IPS-18a (cell line): ENCODE results near the gene KRT32.

Experiments used
- H3K27ac ChIP-seq: one replicate; pipeline ENCODE4 v1.5.1; 2013; ENCODE audit warnings: low read length
- H3K27me3 ChIP-seq: one replicate; pipeline ENCODE4 v1.6.1; 2013; ENCODE audit warnings: mild to moderate bottlenecking, low read length; ENCODE audit not compliant: control insufficient read depth, insufficient read depth
- H3K36me3 ChIP-seq: one replicate; pipeline ENCODE4 v1.6.1; 2013; ENCODE audit warnings: low read depth, low read length; ENCODE audit not compliant: control insufficient read depth
- H3K4me1 ChIP-seq: one replicate; pipeline ENCODE4 v1.6.1; 2013; ENCODE audit warnings: low read depth, low read length; ENCODE audit not compliant: control insufficient read depth
- H3K4me3 ChIP-seq: one replicate; pipeline ENCODE4 v1.5.1; 2013; ENCODE audit warnings: low read length
- H3K9ac ChIP-seq: one replicate; pipeline ENCODE4 v1.6.1; 2013; ENCODE audit warnings: mild to moderate bottlenecking, low read length, moderate library complexity
- H3K9me3 ChIP-seq: one replicate; pipeline ENCODE4 v1.6.1; 2013; ENCODE audit warnings: low read depth, low read length; ENCODE audit not compliant: control insufficient read depth

KRT32 gene

GRCh38 chr17:41466988-41467387, at the start of gene KRT32:
KRT32 (minus strand) TSS chr17:41467386; CDS start chr17:41467325, 61 bp downstream.
- H3K36me3 ChIP-seq: no peaks in the 10 kb centered on the region
- H3K4me3 ChIP-seq: no peak within 1 kb of the TSS
- H3K4me1 ChIP-seq: no peaks in the 10 kb centered on the region
- no peaks in the 10 kb centered on the region for H3K9me3 ChIP-seq
- no peak within 1 kb of the TSS for H3K27ac ChIP-seq
- no peaks in the 10 kb centered on the region for H3K27me3 ChIP-seq
- no peak within 1 kb of the TSS for H3K9ac ChIP-seq

- Histone ChIP-seq H3K4me3 (no peak overlapping the region), H3K4me1 (no peaks in the 10 kb centered on the region), H3K27ac (no peak overlapping the region), H3K27me3 (no peaks in the 10 kb centered on the region), H3K36me3 (no peaks in the 10 kb centered on the region), H3K9me3 (no peaks in the 10 kb centered on the region), H3K9ac (no peak overlapping the region)
Measured at GRCh38 chr17:41516830-41517283, 49.7 kb upstream of the KRT32 start.

GRCh38 chr17:41516147-41516829, 49.1 kb upstream of the KRT32 start:
- Histone ChIP-seq H3K4me1 (no peaks in the 10 kb centered on the region), H3K36me3 (no peaks in the 10 kb centered on the region), H3K9ac (no peak overlapping the region), H3K27ac (no peak overlapping the region), H3K9me3 (no peaks in the 10 kb centered on the region), H3K27me3 (no peaks in the 10 kb centered on the region), H3K4me3 (no peak overlapping the region)

- Histone ChIP-seq H3K9ac (no peak overlapping the region), H3K27me3 (no peaks in the 10 kb centered on the region), H3K4me1 (peaks cover 12% of the 10 kb centered on the region), H3K4me3 (no peak overlapping the region), H3K27ac (no peak overlapping the region), H3K9me3 (no peaks in the 10 kb centered on the region), H3K36me3 (no peaks in the 10 kb centered on the region)
Measured at GRCh38 chr17:41513168-41513547, 46.0 kb upstream of the KRT32 start.

- Histone ChIP-seq H3K9ac (no peak overlapping the region), H3K27me3 (no peaks in the 10 kb centered on the region), H3K36me3 (no peaks in the 10 kb centered on the region), H3K4me3 (no peak overlapping the region), H3K27ac (no peak overlapping the region), H3K9me3 (no peaks in the 10 kb centered on the region), H3K4me1 (peaks cover 12% of the 10 kb centered on the region)
Measured at GRCh38 chr17:41512546-41513167, 45.5 kb upstream of the KRT32 start.

GRCh38 chr17:41511716-41512115, 44.5 kb upstream of the KRT32 start:
- no peaks in the 10 kb centered on the region for H3K27me3 ChIP-seq
- no peak overlapping the region for H3K9ac ChIP-seq
- H3K4me3 ChIP-seq: no peak overlapping the region
- peaks cover 12% of the 10 kb centered on the region for H3K4me1 ChIP-seq
- H3K36me3 ChIP-seq: no peaks in the 10 kb centered on the region
- no peak overlapping the region for H3K27ac ChIP-seq
- H3K9me3 ChIP-seq: no peaks in the 10 kb centered on the region

- no peaks in the 10 kb centered on the region for H3K9me3 ChIP-seq
- H3K36me3 ChIP-seq: no peaks in the 10 kb centered on the region
- no peaks in the 10 kb centered on the region for H3K27me3 ChIP-seq
- H3K27ac ChIP-seq: no peak overlapping the region
- no peak overlapping the region for H3K4me3 ChIP-seq
- no peak overlapping the region for H3K9ac ChIP-seq
- H3K4me1 ChIP-seq: peaks cover 12% of the 10 kb centered on the region
Measured at GRCh38 chr17:41511116-41511515, 43.9 kb upstream of the KRT32 start.

- H3K27ac ChIP-seq: no peak overlapping the region
- no peaks in the 10 kb centered on the region for H3K9me3 ChIP-seq
- no peaks in the 10 kb centered on the region for H3K27me3 ChIP-seq
- H3K9ac ChIP-seq: no peak overlapping the region
- peaks cover 12% of the 10 kb centered on the region for H3K4me1 ChIP-seq
- no peak overlapping the region for H3K4me3 ChIP-seq
- no peaks in the 10 kb centered on the region for H3K36me3 ChIP-seq
Measured at GRCh38 chr17:41510251-41511065, 43.3 kb upstream of the KRT32 start.

- no peaks in the 10 kb centered on the region for H3K27me3 ChIP-seq
- no peak overlapping the region for H3K9ac ChIP-seq
- H3K27ac ChIP-seq: no peak overlapping the region
- H3K4me1 ChIP-seq: peaks cover 12% of the 10 kb centered on the region
- H3K4me3 ChIP-seq: no peak overlapping the region
- no peaks in the 10 kb centered on the region for H3K9me3 ChIP-seq
- no peaks in the 10 kb centered on the region for H3K36me3 ChIP-seq
Measured at GRCh38 chr17:41507315-41507880, 40.2 kb upstream of the KRT32 start.

GRCh38 chr17:41505809-41506767, 38.9 kb upstream of the KRT32 start:
- H3K27ac ChIP-seq: no peak overlapping the region
- H3K36me3 ChIP-seq: no peaks in the 10 kb centered on the region
- no peak overlapping the region for H3K4me3 ChIP-seq
- H3K27me3 ChIP-seq: no peaks in the 10 kb centered on the region
- peaks cover 13% of the 10 kb centered on the region for H3K4me1 ChIP-seq
- no peak overlapping the region for H3K9ac ChIP-seq
- H3K9me3 ChIP-seq: no peaks in the 10 kb centered on the region
